Gastroesophageal sphincter (tissue), 3 donors: ENCODE data around the gene ABLIM2.

Source experiments
- POLR2A ChIP-seq, 2 donors: fragments of 450-650 bp; IDR thresholded peaks; one replicate each; pipeline ENCODE4 v1.6.1; 2017; ENCODE audit warnings: antibody characterized with exemption in 2 of 2, mild to moderate bottlenecking in 2 of 2, moderate library complexity in 1 of 2
- POLR2AphosphoS5 ChIP-seq: sonication (generic); formaldehyde crosslinking; IDR thresholded peaks from one replicate; pipeline ENCODE4 v1.6.1; 2017; ENCODE audit warnings: antibody characterized with exemption
- TF ChIP-seq, protein P1 (sequence below), 4 experiments: fragments of 200-600 bp in 2 of 4; fragments of 450-650 bp in 2 of 4; sonication (generic) in 1 of 4; IDR thresholded peaks; one replicate each; pipeline ENCODE4 v1.5.1; 2017 to 2019; ENCODE audit warnings: antibody characterized with exemption in 4 of 4, mild to moderate bottlenecking in 2 of 4, moderate library complexity in 2 of 4

DNA sequence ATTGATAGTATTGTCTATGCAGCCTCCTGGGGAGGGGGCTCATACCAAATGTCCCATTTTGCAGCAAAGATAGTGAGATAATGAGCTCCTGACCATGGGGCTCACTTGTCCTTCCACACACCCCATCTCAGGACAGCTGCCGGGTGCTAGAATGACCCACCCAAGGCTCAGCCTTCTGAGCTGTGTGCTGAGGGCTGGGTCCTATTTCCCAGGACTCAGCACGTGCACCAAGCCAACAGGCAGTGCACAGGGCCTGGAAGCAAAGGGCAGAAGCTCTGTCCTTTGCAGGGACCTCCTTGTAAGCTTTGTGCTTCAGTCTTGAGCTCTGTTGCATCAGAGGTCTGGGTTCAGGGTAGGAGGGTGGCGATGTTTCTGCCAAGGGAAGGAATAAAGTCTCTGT lies 11.2 kb upstream of the ABLIM2 start:
- TF ChIP-seq, protein P1, sequence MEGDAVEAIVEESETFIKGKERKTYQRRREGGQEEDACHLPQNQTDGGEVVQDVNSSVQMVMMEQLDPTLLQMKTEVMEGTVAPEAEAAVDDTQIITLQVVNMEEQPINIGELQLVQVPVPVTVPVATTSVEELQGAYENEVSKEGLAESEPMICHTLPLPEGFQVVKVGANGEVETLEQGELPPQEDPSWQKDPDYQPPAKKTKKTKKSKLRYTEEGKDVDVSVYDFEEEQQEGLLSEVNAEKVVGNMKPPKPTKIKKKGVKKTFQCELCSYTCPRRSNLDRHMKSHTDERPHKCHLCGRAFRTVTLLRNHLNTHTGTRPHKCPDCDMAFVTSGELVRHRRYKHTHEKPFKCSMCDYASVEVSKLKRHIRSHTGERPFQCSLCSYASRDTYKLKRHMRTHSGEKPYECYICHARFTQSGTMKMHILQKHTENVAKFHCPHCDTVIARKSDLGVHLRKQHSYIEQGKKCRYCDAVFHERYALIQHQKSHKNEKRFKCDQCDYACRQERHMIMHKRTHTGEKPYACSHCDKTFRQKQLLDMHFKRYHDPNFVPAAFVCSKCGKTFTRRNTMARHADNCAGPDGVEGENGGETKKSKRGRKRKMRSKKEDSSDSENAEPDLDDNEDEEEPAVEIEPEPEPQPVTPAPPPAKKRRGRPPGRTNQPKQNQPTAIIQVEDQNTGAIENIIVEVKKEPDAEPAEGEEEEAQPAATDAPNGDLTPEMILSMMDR (IDR thresholded peaks at IDR 0.05): no peak
- TF ChIP-seq POLR2A (IDR thresholded peaks at IDR 0.05) (no peak), POLR2AphosphoS5 (no peak)
